PC-3 (cell line): Measurements from ENCODE around the gene NHSL1. TPM values are rescaled to one million over a fixed set of nuclear protein-coding genes. Genes with fewer than 3 reads are reported as not detected.

Experiments used
- ATAC-seq: fragments of 200-7000 bp; cut with Tn5 transposase; 2 replicates; pipeline ENCODE4 v1.9.1; 2020; ENCODE audit warnings: mild to moderate bottlenecking, moderate library complexity
- BruUV-seq: library from RNA; stranded (reverse); fragments of 400-500 nt; replicated peaks from 2 replicates; lab custom pipeline; 2021; lab: Mats Ljungman, UMichigan
- CTCF ChIA-PET: fragments of 300-600 bp; sonication (Branson Sonifier 250); formaldehyde crosslinking; loops from one replicate; lab custom pipeline; 2022; ENCODE audit warnings: antibody characterized with exemption; lab: Charles Lee
- POLR2A ChIA-PET: fragments of 300-600 bp; sonication (Branson Sonifier 250); formaldehyde crosslinking; loops from one replicate; lab custom pipeline; 2022; ENCODE audit warnings: antibody characterized with exemption; ENCODE audit not compliant: unreplicated experiment; lab: Charles Lee
- DNase-seq: peaks from one replicate; pipeline ENCODE4 v3.0.0-alpha.2; 2015
- H2AFZ ChIP-seq: fragments of 300-600 bp; sonication (generic); 2 replicates; pipeline ENCODE4 v1.6.0; 2016; ENCODE audit warnings: antibody characterized with exemption, low read length
- H3F3A ChIP-seq: fragments of 300-600 bp; sonication (generic); one replicate; pipeline ENCODE4 v1.6.0; 2017; ENCODE audit warnings: antibody characterized with exemption, low read length, control low read depth, mild to moderate bottlenecking; ENCODE audit not compliant: unreplicated experiment
- H3K27ac ChIP-seq: fragments of 300-600 bp; sonication (generic); 2 replicates; pipeline ENCODE4 v1.5.1; 2016; ENCODE audit warnings: mild to moderate bottlenecking, low read length
- H3K27me3 ChIP-seq: fragments of 300-600 bp; sonication (generic); 2 replicates; pipeline ENCODE4 v1.6.1; 2016; ENCODE audit warnings: low read length, mixed read lengths
- H3K36me3 ChIP-seq: fragments of 300-600 bp; sonication (generic); 2 replicates; pipeline ENCODE4 v1.6.1; 2016; ENCODE audit warnings: low read depth, mixed run types, low read length, mixed read lengths
- H3K4me1 ChIP-seq: fragments of 300-600 bp; sonication (generic); 2 replicates; pipeline ENCODE4 v1.5.1; 2016; ENCODE audit warnings: low read length; ENCODE audit not compliant: insufficient read depth
- H3K4me2 ChIP-seq: fragments of 300-600 bp; sonication (generic); 2 replicates; pipeline ENCODE4 v1.6.0; 2016; ENCODE audit warnings: low read length
- H3K4me3 ChIP-seq: fragments of 300-600 bp; sonication (generic); 2 replicates; pipeline ENCODE4 v1.5.1; 2016; ENCODE audit warnings: mild to moderate bottlenecking, low read length, mixed read lengths
- H3K79me2 ChIP-seq: fragments of 300-600 bp; sonication (generic); 2 replicates; pipeline ENCODE4 v1.6.1; 2017; ENCODE audit warnings: low read length, mixed read lengths
- H3K9ac ChIP-seq: fragments of 300-600 bp; sonication (generic); 2 replicates; pipeline ENCODE4 v1.6.0; 2016; ENCODE audit warnings: mild to moderate bottlenecking, low read length
- H3K9me2 ChIP-seq: fragments of 300-600 bp; sonication (generic); replicated peaks from 2 replicates; pipeline ENCODE4 v1.6.1; 2016; ENCODE audit warnings: mixed run types, low read length, mixed read lengths
- H3K9me3 ChIP-seq: fragments of 300-600 bp; sonication (generic); 2 replicates; pipeline ENCODE4 v1.6.1; 2016; ENCODE audit warnings: low read length, mixed read lengths
- H4K20me1 ChIP-seq: fragments of 300-600 bp; sonication (generic); 2 replicates; pipeline ENCODE4 v1.6.1; 2016; ENCODE audit warnings: low read length, mixed read lengths
- EZH2 ChIP-seq: fragments of 300-600 bp; sonication (generic); IDR thresholded peaks from one replicate; pipeline ENCODE4 v1.6.1; 2017; ENCODE audit warnings: antibody characterized with exemption, mild to moderate bottlenecking, low read length; ENCODE audit not compliant: unreplicated experiment
- EZH2phosphoT487 ChIP-seq: fragments of 300-600 bp; sonication (generic); IDR thresholded peaks from 2 replicates; pipeline ENCODE4 v1.6.1; 2018; ENCODE audit warnings: mild to moderate bottlenecking, antibody characterized with exemption, low read length, borderline replicate concordance
- intact Hi-C: fragments of 100-400 bp; cut with micrococcal nuclease; formaldehyde crosslinking; loops from 2 replicates; pipeline ENCODE4 v1.9.0; 2023
- total RNA-seq: library from RNA; depleted of rRNA; stranded (reverse); fragments of >200 nt; gene quantifications from 2 replicates; pipeline ENCODE4 v1.2.3, GENCODE V29; 2014
- TF ChIP-seq, protein P1 (sequence below): fragments of 300-600 bp; sonication (generic); conservative IDR thresholded peaks from 2 replicates; pipeline ENCODE4 v1.5.1; 2017; ENCODE audit warnings: antibody characterized with exemption, low read depth, mild to moderate bottlenecking, low read length

Gene NHSL1
- total RNA-seq, 1 experiment from 2014 or later, result 4.8 TPM

DNA sequence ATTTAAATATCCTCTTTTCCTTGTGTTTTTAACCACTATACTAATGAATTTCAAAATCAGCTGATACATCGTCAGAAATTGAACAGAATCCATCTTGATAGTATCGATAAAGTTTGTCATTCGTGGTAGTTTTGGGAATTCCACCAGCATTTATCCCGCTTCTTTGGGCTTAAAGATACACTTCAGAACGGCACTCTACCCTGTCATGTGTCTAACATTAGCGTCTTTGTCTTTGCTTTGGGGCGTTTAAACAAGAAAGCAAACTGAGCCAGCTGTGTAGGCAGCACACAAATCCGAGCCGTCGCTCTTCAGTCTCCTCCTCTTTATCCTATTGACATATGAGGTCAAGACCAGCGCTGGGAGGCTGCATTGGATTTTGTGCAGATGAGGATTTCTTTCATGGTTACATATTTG lies 27.5 kb upstream of the NHSL1 start:
- no peak for TF ChIP-seq EZH2
- TF ChIP-seq, protein P1, sequence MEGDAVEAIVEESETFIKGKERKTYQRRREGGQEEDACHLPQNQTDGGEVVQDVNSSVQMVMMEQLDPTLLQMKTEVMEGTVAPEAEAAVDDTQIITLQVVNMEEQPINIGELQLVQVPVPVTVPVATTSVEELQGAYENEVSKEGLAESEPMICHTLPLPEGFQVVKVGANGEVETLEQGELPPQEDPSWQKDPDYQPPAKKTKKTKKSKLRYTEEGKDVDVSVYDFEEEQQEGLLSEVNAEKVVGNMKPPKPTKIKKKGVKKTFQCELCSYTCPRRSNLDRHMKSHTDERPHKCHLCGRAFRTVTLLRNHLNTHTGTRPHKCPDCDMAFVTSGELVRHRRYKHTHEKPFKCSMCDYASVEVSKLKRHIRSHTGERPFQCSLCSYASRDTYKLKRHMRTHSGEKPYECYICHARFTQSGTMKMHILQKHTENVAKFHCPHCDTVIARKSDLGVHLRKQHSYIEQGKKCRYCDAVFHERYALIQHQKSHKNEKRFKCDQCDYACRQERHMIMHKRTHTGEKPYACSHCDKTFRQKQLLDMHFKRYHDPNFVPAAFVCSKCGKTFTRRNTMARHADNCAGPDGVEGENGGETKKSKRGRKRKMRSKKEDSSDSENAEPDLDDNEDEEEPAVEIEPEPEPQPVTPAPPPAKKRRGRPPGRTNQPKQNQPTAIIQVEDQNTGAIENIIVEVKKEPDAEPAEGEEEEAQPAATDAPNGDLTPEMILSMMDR, result no peak
- no peak for TF ChIP-seq EZH2phosphoT487
- Histone ChIP-seq H2AFZ (no peak overlapping the region), H3K27ac (no peak overlapping the region), H3K9me2 (no peaks in the 10 kb centered on the region), H4K20me1 (no peaks in the 10 kb centered on the region), H3K4me2 (no peak overlapping the region), H3K27me3 (no peaks in the 10 kb centered on the region), H3K4me3 (no peak overlapping the region), H3F3A (no peaks in the 10 kb centered on the region), H3K4me1 (no peaks in the 10 kb centered on the region), H3K9me3 (no peaks in the 10 kb centered on the region), H3K79me2 (no peaks in the 10 kb centered on the region), H3K36me3 (no peaks in the 10 kb centered on the region), H3K9ac (no peak overlapping the region)
- BruUV-seq, result no TSS peak
- DNase-seq (no peak), ATAC-seq (no peak)
- intact Hi-C loops, result no loop called here
- ChIA-PET CTCF (no interaction called here), POLR2A (no interaction called here)

DNA sequence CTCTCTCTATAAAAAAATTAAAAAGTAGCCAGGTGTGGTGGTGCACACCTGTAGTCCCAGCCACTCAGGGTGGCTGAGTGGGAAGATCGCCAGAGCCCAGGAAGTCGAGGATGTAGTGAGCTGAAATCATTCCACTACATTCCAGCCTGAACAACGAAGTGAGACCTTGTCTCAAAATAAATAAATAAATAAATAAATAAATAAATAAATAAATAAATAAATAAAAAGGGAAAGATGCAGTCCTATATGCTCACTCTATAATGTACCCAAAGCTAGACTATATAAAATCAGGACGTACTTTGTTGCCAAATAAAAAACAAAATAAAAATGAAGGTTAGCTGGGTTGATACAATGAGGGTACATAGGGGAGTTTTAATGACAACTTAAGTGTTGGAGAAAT lies 26.1 kb upstream of the NHSL1 start:
- no peak overlapping the region for H3K4me3 ChIP-seq
- POLR2A ChIA-PET, result no interaction called here
- no peaks in the 10 kb centered on the region for H3K9me2 ChIP-seq
- intact Hi-C loops, result no loop called here
- no TSS peak for BruUV-seq
- H3K27me3 ChIP-seq, result no peaks in the 10 kb centered on the region
- no peaks in the 10 kb centered on the region for H3F3A ChIP-seq
- no peak overlapping the region for H3K4me2 ChIP-seq
- no peak overlapping the region for H3K9ac ChIP-seq
- ATAC-seq (no peak), DNase-seq (no peak)
- no peak overlapping the region for H2AFZ ChIP-seq
- TF ChIP-seq, protein P1, result no peak
- no peak for TF ChIP-seq EZH2phosphoT487
- TF ChIP-seq EZH2, result no peak
- CTCF ChIA-PET, result no interaction called here
- no peaks in the 10 kb centered on the region for H3K79me2 ChIP-seq
- H3K9me3 ChIP-seq, result no peaks in the 10 kb centered on the region
- H3K36me3 ChIP-seq, result no peaks in the 10 kb centered on the region
- H3K4me1 ChIP-seq, result no peaks in the 10 kb centered on the region
- no peak overlapping the region for H3K27ac ChIP-seq
- H4K20me1 ChIP-seq, result no peaks in the 10 kb centered on the region

DNA sequence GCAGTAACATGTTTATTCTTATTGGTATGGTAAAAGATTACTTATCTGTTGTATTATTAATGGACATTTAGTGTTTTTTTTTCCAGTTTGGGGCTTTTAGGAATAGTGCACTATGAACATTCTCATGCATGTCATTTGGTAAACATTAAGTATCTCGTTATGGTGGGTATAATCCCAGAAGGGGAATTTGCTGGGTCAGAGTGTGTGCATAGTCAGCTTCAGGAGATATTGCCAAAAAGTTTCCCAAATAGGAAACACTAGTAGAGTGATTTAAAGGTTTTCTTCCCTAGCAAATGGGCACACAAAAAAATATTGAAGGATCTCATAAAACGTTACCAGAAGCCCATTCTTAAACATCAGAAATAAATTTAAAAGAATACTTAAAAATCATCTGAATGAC lies 25.2 kb upstream of the NHSL1 start:
- H3K4me1 ChIP-seq, result no peaks in the 10 kb centered on the region
- H3K4me2 ChIP-seq, result no peak overlapping the region
- no peaks in the 10 kb centered on the region for H3K9me2 ChIP-seq
- no peak overlapping the region for H3K27ac ChIP-seq
- H3K27me3 ChIP-seq, result no peaks in the 10 kb centered on the region
- no peak for DNase-seq
- H3F3A ChIP-seq, result no peaks in the 10 kb centered on the region
- BruUV-seq, result no TSS peak
- no peak overlapping the region for H3K9ac ChIP-seq
- no peaks in the 10 kb centered on the region for H4K20me1 ChIP-seq
- H3K36me3 ChIP-seq, result no peaks in the 10 kb centered on the region
- H3K4me3 ChIP-seq, result no peak overlapping the region
- no peak for TF ChIP-seq EZH2
- no peak for TF ChIP-seq EZH2phosphoT487
- TF ChIP-seq, protein P1, result no peak
- no peaks in the 10 kb centered on the region for H3K79me2 ChIP-seq
- CTCF ChIA-PET, result no interaction called here
- POLR2A ChIA-PET, result no interaction called here
- intact Hi-C loops, result no loop called here
- ATAC-seq, result no peak
- H3K9me3 ChIP-seq, result no peaks in the 10 kb centered on the region
- no peak overlapping the region for H2AFZ ChIP-seq
